H1 (cell line): Measurements from ENCODE around the gene KLHL8. TPM values are rescaled to one million over a fixed set of nuclear protein-coding genes. Genes with fewer than 3 reads are reported as not detected.

Experiments used
- CHD7 ChIP-seq: fragments of 300-600 bp; sonication (generic); IDR thresholded peaks from 2 replicates; pipeline ENCODE4 v1.7.1; 2012; ENCODE audit warnings: low read length, moderate library complexity, mild to moderate bottlenecking, inconsistent platforms; ENCODE audit not compliant: insufficient replicate concordance
- polyA plus RNA-seq, 7 experiments: library from polyadenylated mRNA; depleted of rRNA in 3 of 7; stranded (reverse) in 5 of 7; unstranded in 2 of 7; fragments of >200 nt in 5 of 7; fragments of 200-250 nt in 2 of 7; gene quantifications; 1 replicate in 5 of 7; 2 replicates in 1 of 7; 4 replicates in 1 of 7; pipeline versions ENCODE4 v1.2.1 to v1.2.3, GENCODE V29; 2011 to 2013; ENCODE audit warnings: missing spikeins in 2 of 7, mixed read lengths in 2 of 7
- total RNA-seq: library from RNA; stranded (reverse); fragmentation: NEBNext Ultra II Directional; extraction: Animal tissue kit (Norgen Biotek cat#: 25700); gene quantifications from 2 replicates; pipeline ENCODE4 v1.2.1, GENCODE V29; 2021

KLHL8 gene
- total and polyA plus RNA-seq, 2 of the 8 experiments (the other 6 are each of a cell fraction or from before 2014, with no cell fraction given), result 0.94 to 8.1 TPM

- TF ChIP-seq CHD7, result no peak
- TF ChIP-seq, all 59 proteins: peak for 0
Observed at GRCh38 chr4:87152310-87153041, 67.9 kb downstream of the KLHL8 start (continued).
